Endothelial cell of hepatic sinusoid (primary cell): Measurements from ENCODE around the gene ODR4.
"Not testable (repeated sequence)": the region's sequence is repeated elsewhere in the genome, so short reads cannot be mapped to it uniquely, and the experiment has no call there.

Source experiments
- in situ Hi-C: cut with HindIII; loops from 2 replicates; pipeline ENCODE4 v1.10.0; 2017; ENCODE audit warnings: low sequenced_read_pairs

Gene ODR4

GRCh38 chr1:186420923-186421322 is 45.3 kb downstream of the ODR4 start:
- in situ Hi-C loops: no loop called here

GRCh38 chr1:186421446-186421845 is 45.8 kb downstream of the ODR4 start:
- in situ Hi-C loops: no loop called here

GRCh38 chr1:186424539-186424938 is 48.9 kb downstream of the ODR4 start:
- in situ Hi-C loops: no loop called here

GRCh38 chr1:186426118-186426517 is 50.5 kb downstream of the ODR4 start:
- in situ Hi-C loops: no loop called here

- in situ Hi-C loops: no loop called here
These were observed 53.4 kb downstream of the ODR4 start for GRCh38 chr1:186429017-186429416.

- in situ Hi-C loops: no loop called here
These were observed 59.7 kb downstream of the ODR4 start for GRCh38 chr1:186435336-186435735.

GRCh38 chr1:186438567-186438966 is 62.9 kb downstream of the ODR4 start:
- in situ Hi-C loops: no loop called here

GRCh38 chr1:186440584-186440983 is 64.9 kb downstream of the ODR4 start:
- in situ Hi-C loops: no loop called here

GRCh38 chr1:186442651-186443375 is 67.2 kb downstream of the ODR4 start:
- in situ Hi-C loops: no loop called here

- in situ Hi-C loops: no loop called here
These were observed 68.0 kb downstream of the ODR4 start for GRCh38 chr1:186443638-186444037.

GRCh38 chr1:186446152-186446551 is 70.5 kb downstream of the ODR4 start:
- in situ Hi-C loops: no loop called here

GRCh38 chr1:186454981-186455380 is 79.3 kb downstream of the ODR4 start:
- in situ Hi-C loops: no loop called here

- in situ Hi-C loops: no loop called here
These were observed 81.2 kb downstream of the ODR4 start for GRCh38 chr1:186456729-186457255.

GRCh38 chr1:186459161-186459560 is 83.5 kb downstream of the ODR4 start:
- in situ Hi-C loops: not testable (repeated sequence)

- in situ Hi-C loops: no loop called here
These were observed 85.4 kb downstream of the ODR4 start, which contains the start of gene PDC for GRCh38 chr1:186461014-186461413. PDC (minus strand) TSS chr1:186461114; CDS start chr1:186449459, 11,655 bp downstream.

GRCh38 chr1:186463511-186463910 is 87.9 kb downstream of the ODR4 start:
- in situ Hi-C loops: no loop called here

- in situ Hi-C loops: no loop called here
These were observed 88.3 kb downstream of the ODR4 start for GRCh38 chr1:186463926-186464325.

- in situ Hi-C loops: not testable (repeated sequence)
These were observed 89.9 kb downstream of the ODR4 start for GRCh38 chr1:186465491-186465890.

- in situ Hi-C loops: no loop called here
These were observed 90.3 kb downstream of the ODR4 start for GRCh38 chr1:186465946-186466345.
